ENCODE data around the gene STXBP5L.

The STXBP5L gene

GRCh38 chr3:121231872-121232271 is 323.9 kb downstream of the STXBP5L start:
- TF ChIP-seq CTCF (IDR thresholded peaks at IDR 0.05), result no peak
- Histone ChIP-seq H3K36me3 (no peaks in the 10 kb centered on the region), H3K4me3 (ENCODE audit: low read depth in 1 of 2, low read length in 1 of 2) (no peak overlapping the region), H3K27me3 (no peaks in the 10 kb centered on the region), H3K27ac (no peak overlapping the region), H3K4me1 (ENCODE audit: control insufficient read depth in 1 of 2, insufficient read depth in 1 of 2, low read depth in 1 of 2, low read length in 1 of 2) (no peaks in the 10 kb centered on the region), H3K9me3 (no peaks in the 10 kb centered on the region)

GRCh38 chr3:121232309-121233225 is 324.6 kb downstream of the STXBP5L start:
- no peaks in the 10 kb centered on the region for H3K27me3 ChIP-seq
- H3K27ac ChIP-seq, result no peak overlapping the region
- H3K9me3 ChIP-seq, result no peaks in the 10 kb centered on the region
- no peak overlapping the region for H3K4me3 ChIP-seq (ENCODE audit: low read depth in 1 of 2, low read length in 1 of 2)
- no peaks in the 10 kb centered on the region for H3K36me3 ChIP-seq
- TF ChIP-seq CTCF (IDR thresholded peaks at IDR 0.05), result no peak
- no peaks in the 10 kb centered on the region for H3K4me1 ChIP-seq (ENCODE audit: control insufficient read depth in 1 of 2, insufficient read depth in 1 of 2, low read depth in 1 of 2, low read length in 1 of 2)

DNA sequence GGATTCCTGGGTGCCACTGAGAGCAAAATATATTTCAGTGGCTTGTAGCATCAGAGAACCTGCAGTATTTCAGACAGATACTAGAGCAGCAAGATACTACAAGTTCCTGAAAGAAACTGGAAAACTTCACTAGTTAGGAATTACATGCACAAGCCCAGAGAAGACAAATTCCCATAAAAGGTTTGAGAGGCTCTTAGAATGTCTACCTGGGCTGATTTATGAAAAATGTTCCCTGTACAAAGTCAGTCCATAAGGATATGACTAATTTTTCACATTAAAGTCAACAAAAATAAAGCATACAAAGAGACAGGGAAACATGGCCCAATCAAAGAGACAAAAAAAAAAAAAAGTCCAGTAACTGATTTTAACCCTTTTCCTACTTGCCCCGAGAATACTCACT is 335.2 kb downstream of the STXBP5L start:
- no peak for TF ChIP-seq CTCF (IDR thresholded peaks at IDR 0.05)
- no peak overlapping the region for H3K4me3 ChIP-seq (ENCODE audit: low read depth in 1 of 2, low read length in 1 of 2)
- no peaks in the 10 kb centered on the region for H3K4me1 ChIP-seq (ENCODE audit: control insufficient read depth in 1 of 2, insufficient read depth in 1 of 2, low read depth in 1 of 2, low read length in 1 of 2)
- H3K36me3 ChIP-seq, result no peaks in the 10 kb centered on the region
- H3K9me3 ChIP-seq, result no peaks in the 10 kb centered on the region
- no peak overlapping the region for H3K27ac ChIP-seq
- H3K27me3 ChIP-seq, result no peaks in the 10 kb centered on the region

GRCh38 chr3:121252676-121253075 is 344.7 kb downstream of the STXBP5L start:
- Histone ChIP-seq H3K4me1 (ENCODE audit: control insufficient read depth in 1 of 2, insufficient read depth in 1 of 2, low read depth in 1 of 2, low read length in 1 of 2) (no peaks in the 10 kb centered on the region), H3K27me3 (no peaks in the 10 kb centered on the region), H3K4me3 (ENCODE audit: low read depth in 1 of 2, low read length in 1 of 2) (no peak overlapping the region), H3K9me3 (no peaks in the 10 kb centered on the region), H3K36me3 (no peaks in the 10 kb centered on the region), H3K27ac (no peak overlapping the region)
- TF ChIP-seq CTCF (IDR thresholded peaks at IDR 0.05), result no peak

GRCh38 chr3:121269389-121269788 is 361.4 kb downstream of the STXBP5L start:
- no peaks in the 10 kb centered on the region for H3K36me3 ChIP-seq
- no peak overlapping the region for H3K27ac ChIP-seq
- no peaks in the 10 kb centered on the region for H3K27me3 ChIP-seq
- TF ChIP-seq CTCF (IDR thresholded peaks at IDR 0.05), result no peak
- no peaks in the 10 kb centered on the region for H3K4me1 ChIP-seq (ENCODE audit: control insufficient read depth in 1 of 2, insufficient read depth in 1 of 2, low read depth in 1 of 2, low read length in 1 of 2)
- no peak overlapping the region for H3K4me3 ChIP-seq (ENCODE audit: low read depth in 1 of 2, low read length in 1 of 2)
- H3K9me3 ChIP-seq, result no peaks in the 10 kb centered on the region

All from neutrophil (primary cell).